ENCODE measurements around the gene LCN9.

Gene LCN9

DNA sequence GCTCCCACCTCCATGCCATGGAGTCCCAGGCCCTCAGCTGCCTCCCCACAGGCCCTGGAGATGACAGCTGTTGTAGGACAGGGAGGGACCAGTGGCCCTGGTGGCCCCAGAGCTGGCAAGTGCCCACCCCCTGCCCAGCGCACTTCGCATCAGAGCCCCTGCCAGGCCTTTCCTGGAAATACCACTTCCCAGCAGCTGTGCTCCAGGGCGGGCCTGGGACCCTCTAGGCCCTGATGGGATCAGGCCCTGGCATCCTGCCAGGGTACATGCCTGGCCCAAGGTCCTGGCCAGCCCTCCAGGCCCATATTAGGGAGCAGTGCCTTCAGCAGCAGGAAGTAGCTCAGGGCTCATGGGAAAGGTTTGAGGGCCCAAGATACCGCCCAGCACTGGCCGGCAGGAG lies 41.4 kb downstream of the LCN9 start:
- TF ChIP-seq, protein P1, sequence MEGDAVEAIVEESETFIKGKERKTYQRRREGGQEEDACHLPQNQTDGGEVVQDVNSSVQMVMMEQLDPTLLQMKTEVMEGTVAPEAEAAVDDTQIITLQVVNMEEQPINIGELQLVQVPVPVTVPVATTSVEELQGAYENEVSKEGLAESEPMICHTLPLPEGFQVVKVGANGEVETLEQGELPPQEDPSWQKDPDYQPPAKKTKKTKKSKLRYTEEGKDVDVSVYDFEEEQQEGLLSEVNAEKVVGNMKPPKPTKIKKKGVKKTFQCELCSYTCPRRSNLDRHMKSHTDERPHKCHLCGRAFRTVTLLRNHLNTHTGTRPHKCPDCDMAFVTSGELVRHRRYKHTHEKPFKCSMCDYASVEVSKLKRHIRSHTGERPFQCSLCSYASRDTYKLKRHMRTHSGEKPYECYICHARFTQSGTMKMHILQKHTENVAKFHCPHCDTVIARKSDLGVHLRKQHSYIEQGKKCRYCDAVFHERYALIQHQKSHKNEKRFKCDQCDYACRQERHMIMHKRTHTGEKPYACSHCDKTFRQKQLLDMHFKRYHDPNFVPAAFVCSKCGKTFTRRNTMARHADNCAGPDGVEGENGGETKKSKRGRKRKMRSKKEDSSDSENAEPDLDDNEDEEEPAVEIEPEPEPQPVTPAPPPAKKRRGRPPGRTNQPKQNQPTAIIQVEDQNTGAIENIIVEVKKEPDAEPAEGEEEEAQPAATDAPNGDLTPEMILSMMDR (IDR thresholded peaks at IDR 0.05; ENCODE audit: low read depth, low read length, missing control alignments) = no peak
- DNase-seq (ENCODE audit: low read depth) = no peak
- H3K4me3 ChIP-seq (ENCODE audit: low read depth, low read length) = no peak overlapping the region

DNA sequence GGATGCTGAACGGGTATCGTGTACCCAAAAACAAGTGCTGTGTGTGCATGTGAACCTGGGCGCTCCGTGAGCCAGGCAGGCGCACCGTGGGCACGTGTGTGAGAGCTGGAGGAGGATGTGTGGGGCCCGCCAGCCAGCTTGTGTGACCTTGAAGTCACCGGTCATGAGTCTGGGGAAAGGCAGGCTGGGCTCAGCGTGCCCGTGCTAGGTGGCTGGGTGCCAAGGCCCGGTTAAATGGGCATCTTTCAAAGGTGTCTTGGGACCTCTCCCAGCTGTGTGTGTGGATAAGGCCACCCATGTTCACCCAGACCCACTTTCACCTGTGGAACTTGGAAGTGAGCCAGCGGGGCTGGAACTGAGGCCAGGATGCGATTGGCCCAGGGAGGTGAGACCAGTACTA lies 42.3 kb downstream of the LCN9 start:
- TF ChIP-seq, protein P1 (IDR thresholded peaks at IDR 0.05; ENCODE audit: low read depth, low read length, missing control alignments) = no peak
- no peak for DNase-seq (ENCODE audit: low read depth)

DNA sequence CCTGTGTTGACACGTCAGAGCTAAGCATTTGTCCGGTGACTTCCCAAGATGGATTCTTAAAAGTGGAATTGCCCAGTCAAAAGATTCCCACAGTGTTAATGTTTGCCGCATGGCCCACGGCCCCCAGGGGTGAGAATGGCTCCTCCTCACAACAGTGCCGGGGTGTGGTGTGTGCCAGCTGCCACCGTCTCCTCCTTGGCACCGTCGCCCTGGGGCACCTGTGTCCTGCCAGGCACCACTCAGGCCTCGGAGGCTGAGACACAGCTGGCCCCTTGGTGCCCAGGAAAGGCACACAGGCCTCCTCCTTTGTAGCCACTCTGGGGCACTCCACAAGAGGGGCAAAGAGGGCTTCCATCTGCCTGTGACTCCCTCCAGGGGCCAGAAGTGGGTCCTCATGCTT lies 43.2 kb downstream of the LCN9 start:
- TF ChIP-seq, protein P1 (IDR thresholded peaks at IDR 0.05; ENCODE audit: low read depth, low read length, missing control alignments) = no peak
- no peak overlapping the region for H3K4me3 ChIP-seq (ENCODE audit: low read depth, low read length)
- DNase-seq (ENCODE audit: low read depth) = no peak

More for the DNA sequence above, 42.3 kb downstream of the LCN9 start:
- H3K4me3 ChIP-seq (ENCODE audit: low read depth, low read length) = no peak overlapping the region

DNA sequence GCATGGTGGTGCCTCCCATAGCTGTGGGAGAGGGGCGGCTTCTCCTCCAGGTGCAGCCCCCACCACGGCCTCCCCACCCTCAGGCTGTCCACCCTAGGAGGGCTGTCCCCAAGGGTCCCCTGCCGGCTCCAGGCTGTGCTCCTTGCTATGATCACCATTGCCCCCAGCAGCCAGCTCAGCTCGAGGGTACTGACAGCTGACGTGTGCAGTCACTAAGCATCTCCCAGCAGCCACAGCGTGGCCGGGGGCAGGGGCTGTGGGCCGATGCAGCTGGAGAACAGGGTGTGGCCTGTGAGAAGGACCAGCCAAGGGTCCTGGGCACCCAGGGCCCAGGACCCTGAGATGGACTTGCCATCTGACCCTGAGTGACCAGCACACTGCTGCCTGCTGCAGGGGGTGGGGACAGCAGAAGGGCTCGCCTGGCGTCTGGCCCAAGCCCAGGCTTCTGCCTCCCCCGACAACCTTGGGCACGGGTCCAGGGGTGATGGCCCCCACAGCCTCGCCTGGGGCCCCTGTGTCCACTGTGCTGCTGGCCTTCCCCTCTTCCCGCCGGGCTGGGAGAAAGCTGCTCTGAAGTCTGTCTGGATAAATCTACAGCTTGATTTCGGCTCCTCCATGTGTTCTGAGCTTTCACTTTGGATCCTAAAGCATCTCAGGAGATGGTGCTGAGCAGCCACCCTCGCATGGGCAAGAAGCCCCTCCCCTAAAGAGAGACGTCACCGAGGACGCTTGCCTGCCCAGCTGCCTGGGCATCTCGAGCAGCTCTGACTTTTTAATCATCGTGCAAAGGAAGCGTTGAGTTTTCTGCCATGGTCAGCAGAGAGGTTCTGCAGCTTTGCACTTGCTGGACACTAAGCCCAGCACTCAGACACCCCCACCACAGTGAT lies 44.4 kb downstream of the LCN9 start:
- H3K4me3 ChIP-seq (ENCODE audit: low read depth, low read length) = no peak overlapping the region
- DNase-seq (ENCODE audit: low read depth) = no peak
- TF ChIP-seq, protein P1 (IDR thresholded peaks at IDR 0.05; ENCODE audit: low read depth, low read length, missing control alignments) = no peak

DNA sequence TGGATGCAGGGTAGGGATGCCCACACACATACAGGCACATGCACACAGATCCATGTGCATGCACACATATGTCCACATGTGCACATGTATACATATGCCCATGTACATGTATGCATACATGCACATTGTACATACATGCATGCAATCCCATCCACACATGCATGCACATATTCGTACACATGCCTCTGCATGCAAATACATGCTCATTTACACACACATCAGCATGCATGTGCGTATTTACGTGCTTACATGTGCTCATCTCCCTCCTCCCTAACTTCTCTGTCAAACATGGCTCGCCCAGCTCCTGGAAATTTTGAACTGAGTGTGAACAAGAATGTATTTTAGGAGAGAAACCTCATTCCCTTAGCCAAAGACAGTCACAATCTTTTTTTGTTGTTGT lies 45.1 kb downstream of the LCN9 start:
- no peak for DNase-seq (ENCODE audit: low read depth)
- TF ChIP-seq, protein P1 (IDR thresholded peaks at IDR 0.05; ENCODE audit: low read depth, low read length, missing control alignments) = no peak
- no peak overlapping the region for H3K4me3 ChIP-seq (ENCODE audit: low read depth, low read length)

DNA sequence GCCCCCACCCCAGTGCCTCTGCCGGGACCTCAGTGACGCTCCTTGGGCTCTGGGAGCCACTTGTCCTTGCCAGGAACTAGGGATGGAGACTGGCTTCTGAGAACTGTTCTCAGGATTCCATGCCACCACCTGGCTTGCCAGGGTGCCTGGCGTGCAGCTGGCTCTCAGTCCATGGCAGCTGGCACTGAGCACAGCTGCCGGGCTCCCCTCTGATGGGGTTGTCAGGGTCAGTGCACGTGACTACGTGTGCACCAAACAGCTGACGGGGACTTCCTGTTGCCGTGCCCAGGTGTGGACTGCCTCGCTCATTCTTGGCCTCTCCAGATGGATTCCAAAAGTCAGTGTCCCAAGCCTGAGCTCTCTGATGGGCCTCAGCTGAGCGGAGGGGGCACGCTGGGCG lies 48.3 kb downstream of the LCN9 start:
- no peak for DNase-seq (ENCODE audit: low read depth)
- no peak overlapping the region for H3K4me3 ChIP-seq (ENCODE audit: low read depth, low read length)
- TF ChIP-seq, protein P1 (IDR thresholded peaks at IDR 0.05; ENCODE audit: low read depth, low read length, missing control alignments) = no peak

DNA sequence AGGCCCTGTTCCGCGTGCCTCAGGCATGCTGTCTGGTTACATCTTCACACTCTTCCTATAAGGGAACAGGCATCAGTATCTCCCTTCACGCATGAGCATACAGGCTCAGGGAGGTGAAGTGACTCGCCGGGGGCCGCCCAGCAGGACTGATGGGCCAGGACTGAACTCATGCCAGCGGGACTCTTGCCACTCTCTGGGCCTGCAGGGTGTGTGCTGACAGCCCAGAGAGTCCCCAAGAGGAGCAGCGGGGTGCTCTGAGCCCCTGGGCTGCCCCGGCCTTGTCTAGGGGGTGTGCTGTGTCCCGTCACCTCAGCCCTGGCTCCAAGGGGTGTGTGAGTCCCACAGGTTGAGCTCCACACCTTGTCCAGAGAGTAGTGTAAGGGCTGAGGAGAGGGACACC lies 48.8 kb downstream of the LCN9 start:
- no peak for DNase-seq (ENCODE audit: low read depth)
- no peak overlapping the region for H3K4me3 ChIP-seq (ENCODE audit: low read depth, low read length)
- TF ChIP-seq, protein P1 (IDR thresholded peaks at IDR 0.05; ENCODE audit: low read depth, low read length, missing control alignments) = no peak

All from GM12864 (cell line).